Transverse colon (tissue), 3 donors: ENCODE measurements around the gene ATP11A.

ENCODE experiments used
- CTCF ChIP-seq, 5 experiments: fragments of 200-600 bp in 3 of 5; fragments of 450-650 bp in 2 of 5; sonication (generic) in 3 of 5; IDR thresholded peaks; 1 replicate in 2 of 5; 2 replicates in 3 of 5; pipeline ENCODE4 v1.5.1; 2016 to 2017; ENCODE audit warnings: antibody characterized with exemption in 5 of 5, inconsistent platforms in 3 of 5, mild to moderate bottlenecking in 2 of 5, moderate library complexity in 1 of 5
- POLR2A ChIP-seq: fragments of 450-650 bp; IDR thresholded peaks from one replicate; pipeline ENCODE4 v1.6.1; 2016; ENCODE audit warnings: antibody characterized with exemption, mild to moderate bottlenecking, moderate library complexity

GRCh38 chr13:112737294-112737693, 47.5 kb downstream of the ATP11A start:
- TF ChIP-seq POLR2A, result no peak
- no peak for TF ChIP-seq CTCF (IDR thresholded peaks at IDR 0.05)
